GM19324 (cell line): Measurements from ENCODE around the gene TPK1.
"Not testable (repeated sequence)": the region's sequence is repeated elsewhere in the genome, so short reads cannot be mapped to it uniquely, and the experiment has no call there.

Experiments used
- ATAC-seq: cut with Tn5 transposase; IDR thresholded peaks from one replicate; pipeline ENCODE4 v1.9.1; 2021; ENCODE audit warnings: mild to moderate bottlenecking, moderate library complexity; ENCODE audit not compliant: unreplicated experiment, low FRiP score

TPK1 gene

DNA sequence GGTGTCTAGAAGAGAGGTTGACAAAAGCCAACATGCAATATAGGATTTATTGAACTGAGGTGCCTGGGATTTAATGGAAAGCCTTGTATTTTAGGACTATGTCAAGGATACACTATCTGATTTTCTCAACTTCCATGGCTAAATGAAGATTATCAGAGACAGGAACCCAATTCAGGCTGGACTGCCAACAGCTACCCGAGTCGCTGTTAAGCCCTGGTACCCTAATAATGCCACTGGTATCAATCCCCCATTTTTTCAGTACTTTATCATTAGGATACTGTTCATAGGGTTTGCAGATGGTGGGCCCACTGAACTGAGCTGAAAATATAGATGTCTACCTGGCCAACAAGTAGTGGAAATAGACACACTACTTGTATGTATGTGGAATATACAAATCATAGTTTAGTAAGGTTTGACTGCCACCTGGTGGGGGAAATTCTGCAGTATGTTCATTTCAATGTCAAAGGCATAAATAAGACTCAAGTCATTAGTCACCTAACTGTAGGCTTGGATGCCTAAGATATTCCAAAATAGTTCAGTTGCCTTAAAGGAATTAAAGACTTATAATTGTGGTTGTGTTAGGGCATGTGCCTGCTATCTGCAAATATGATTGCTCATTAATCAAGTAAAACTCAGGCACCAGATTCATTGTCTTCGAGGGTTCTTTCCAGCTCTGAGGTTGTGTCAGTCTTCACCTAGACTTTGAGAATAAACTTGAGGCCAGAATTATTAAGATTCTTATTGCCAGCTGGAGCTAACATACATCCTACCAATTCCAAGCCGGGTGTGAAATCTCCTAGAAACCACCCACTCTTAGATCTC, 398.3 kb downstream of the TPK1 start:
- ATAC-seq = no peak

DNA sequence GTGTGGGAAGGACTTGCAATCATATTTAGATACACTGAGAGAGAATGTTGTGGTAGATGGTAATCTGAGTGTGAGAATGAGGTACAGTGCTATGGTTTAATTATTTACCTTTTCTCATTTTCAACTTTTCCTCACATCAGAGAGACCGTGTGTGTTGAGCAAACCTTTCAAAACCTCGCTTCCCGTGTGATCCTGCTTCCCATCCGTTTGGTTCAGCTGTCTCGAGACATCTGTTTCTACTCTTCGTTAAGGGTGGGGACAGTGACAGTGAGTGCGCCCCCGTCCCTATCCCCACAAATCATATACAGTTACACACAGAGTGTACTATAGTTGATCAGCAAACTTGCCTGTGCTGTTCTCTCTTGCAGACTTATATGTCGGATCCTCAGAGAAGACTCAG, 399.4 kb downstream of the TPK1 start:
- no peak for ATAC-seq

DNA sequence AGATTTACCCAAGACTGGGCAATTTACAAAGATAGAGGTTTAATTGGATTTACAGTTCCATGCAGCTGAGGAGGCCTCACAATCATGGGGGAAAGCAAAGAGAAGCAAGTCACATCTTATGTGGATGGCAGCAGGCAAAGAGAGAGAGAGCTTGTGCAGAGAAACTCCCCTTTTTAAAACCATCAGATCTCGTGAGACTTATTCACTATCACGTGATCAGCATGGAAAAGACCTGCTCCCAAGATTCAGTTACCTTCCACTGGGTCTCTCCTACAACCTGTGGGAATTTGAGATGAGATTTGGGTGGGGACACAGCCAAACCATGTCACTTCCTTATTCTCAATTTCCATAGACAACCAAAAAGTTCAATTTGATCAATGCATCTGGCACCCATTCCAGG, 407.4 kb downstream of the TPK1 start:
- ATAC-seq = no peak

DNA sequence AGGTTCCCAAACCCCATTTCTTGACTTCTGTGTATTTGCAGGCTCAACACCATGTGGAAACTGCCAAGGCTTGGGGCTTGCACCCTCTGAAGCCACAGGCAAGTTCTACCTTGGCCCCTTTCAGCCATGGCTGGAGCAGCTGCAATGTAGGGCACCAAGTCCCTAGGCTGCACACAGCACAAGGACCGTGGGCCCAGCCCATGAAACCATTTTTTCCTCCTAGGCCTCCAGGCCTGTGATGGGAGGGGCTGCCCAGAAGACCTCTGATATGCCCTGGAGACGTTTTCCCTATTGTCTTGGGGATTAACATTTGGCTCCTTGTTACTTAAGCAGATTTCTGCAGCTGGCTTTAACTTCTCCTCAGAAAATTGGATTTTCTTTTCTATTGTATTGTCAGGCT, 408.3 kb downstream of the TPK1 start:
- ATAC-seq = not testable (repeated sequence)

DNA sequence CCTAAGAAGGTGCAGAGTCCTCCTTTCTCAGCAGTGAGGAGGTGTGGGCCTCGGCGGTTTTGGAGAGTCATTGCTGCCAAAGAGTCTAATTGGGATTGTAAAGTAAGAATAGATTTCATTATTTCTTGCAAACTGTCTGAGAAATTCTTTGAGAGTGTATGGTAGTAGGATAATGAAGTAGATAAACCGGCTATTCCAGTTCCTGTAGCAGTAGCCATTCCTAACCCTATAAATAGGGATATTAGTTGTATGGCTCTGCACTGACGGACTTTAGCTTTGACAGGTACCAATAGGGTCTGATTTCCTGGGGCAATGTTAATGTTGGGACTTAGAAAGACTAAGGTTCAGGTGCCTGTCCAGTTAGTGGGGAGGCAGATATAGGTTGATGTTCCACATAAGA, 416.9 kb downstream of the TPK1 start:
- not testable (repeated sequence) for ATAC-seq

DNA sequence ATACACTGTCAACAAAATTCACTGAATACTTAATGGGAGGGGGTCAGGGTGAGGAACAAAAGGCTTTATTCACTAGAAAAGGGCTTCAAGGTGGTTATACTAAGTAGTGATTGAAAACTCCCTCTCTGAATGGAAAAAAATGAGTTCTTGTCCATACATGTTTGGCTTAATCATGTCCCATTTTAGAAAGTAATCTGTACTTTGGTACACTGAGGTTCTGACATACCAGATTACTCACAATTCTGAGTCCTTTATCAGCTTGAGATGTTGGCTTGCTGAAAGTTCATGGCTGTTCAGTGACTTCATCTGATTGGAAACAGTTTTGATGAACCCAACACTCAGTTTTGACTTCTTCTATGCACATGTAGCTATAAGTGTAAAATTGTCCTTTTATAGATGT, 419.5 kb downstream of the TPK1 start:
- ATAC-seq = no peak

DNA sequence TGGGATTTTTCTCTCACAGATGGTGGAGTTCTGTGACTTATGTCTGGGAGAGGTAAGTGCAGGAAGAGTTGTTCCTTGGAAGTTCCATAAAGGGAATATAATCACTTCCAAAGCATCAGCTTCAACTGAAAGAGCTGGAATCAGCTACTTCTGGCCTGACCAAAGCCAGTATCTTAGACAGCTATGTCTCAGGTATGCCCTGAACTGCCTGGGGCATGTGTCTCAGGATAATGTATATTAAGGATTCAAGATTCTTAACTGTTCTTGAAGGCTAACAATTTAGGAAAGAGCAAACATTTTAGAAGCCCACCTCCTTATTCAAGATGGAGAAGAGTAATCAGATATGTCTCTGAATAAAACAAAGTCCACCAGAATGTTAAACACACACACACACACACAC, 420.0 kb downstream of the TPK1 start:
- ATAC-seq = no peak

DNA sequence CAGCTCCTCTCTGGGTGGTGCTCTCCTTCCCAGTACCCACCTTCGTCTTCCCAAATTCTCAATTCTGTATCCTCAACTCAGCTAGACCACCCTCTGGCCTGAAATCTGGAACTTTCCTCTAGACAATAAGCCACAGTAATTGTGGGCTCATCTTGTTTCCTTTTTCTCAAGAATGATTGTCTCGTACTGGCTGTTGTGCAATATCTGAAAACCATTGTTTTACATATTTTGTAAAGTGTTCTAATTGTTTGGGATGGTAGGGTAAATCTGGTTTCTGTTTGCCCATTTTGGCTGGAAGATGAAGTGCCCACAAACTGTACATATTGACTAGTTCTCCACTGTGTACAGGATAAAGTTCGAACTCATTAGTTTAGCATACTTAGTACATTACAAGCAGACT, 421.0 kb downstream of the TPK1 start:
- ATAC-seq = no peak

DNA sequence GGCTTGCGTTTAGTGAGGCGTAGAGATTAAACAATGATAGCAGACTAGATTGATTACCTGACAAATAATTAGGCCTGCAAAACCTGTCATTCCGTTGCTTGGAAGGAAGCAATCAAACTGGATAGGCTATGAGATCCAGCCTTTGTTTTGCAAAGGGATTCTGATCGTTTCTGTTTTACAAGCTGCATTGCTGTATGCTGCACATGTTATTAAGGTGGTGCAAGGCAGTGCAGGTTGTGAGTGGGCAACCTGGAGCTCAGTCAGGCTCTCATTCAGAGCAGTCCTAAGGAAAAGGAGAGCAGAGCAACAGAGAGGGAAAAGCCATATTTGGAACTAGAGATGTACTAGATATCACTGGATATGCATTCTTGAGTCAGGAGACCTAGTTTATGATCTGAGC, 425.4 kb downstream of the TPK1 start:
- ATAC-seq = no peak

DNA sequence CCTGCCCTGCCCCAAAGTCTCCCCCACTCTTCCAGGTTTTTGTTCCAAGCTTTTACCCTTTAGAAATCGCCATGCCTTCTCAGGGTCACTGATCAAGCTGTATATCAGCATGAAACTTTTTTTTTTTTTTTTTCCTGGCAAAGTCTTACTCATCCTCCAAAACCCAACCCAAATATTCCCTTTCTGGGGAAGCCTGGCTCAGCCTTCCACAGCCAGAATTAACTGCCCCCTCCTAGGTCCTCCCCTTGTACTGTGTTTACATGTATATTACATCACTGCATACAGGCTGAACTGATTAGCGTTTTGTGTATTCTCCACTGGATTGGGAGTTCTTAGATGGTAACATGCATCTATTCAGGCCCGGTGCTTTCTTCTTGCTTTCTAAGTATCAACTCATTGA, 427.7 kb downstream of the TPK1 start:
- ATAC-seq = no peak

DNA sequence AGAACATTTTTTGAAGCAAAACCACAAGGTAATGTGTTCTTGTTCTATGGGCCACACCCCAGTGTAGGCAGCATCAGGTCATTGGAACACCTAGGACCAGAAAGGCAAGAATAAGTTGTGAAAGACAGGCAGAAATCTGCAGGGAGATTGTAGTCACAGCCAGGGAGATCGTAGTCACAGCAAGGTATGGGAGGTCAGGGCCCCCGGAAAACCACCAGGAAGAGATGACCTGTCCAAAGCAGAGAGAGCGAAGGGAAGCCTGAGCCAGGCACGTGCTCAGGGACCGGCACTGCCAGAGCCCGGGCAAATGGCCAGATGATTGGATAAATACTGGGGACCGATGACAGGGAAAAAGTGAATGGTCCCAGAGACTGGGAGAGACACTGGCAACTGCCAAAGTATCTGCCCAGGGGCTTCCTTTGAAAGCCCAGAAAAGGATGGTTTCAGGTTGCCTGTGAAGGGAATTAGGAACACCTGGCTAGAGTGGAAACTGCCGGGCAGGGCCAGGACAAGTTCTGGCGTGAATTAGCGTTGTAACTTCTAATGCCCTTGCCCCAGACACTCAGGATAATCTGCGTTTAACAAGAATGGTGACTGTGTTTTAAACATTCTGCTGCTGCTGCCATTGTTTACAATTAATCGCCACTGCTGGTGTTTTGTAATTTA, 428.5 kb downstream of the TPK1 start:
- ATAC-seq = no peak

DNA sequence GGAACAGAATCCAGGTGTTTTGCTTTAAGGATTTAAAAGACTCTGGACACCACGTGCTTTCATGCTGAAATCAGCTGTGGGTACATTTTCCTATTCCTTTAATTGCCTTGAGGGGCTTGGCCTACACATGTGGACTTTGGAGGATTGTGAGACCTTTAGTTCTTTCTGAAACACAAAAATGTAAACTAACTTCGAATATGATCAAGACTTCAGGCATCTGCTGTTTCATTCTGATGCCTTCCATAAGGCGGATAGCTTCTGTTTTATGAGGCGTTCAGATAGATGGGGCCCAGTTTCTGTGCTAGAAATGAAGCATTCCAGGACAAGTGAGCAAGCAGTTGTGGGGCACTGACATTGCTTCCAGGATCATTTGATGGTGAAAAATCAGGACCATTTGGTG, 430.9 kb downstream of the TPK1 start:
- no peak for ATAC-seq

DNA sequence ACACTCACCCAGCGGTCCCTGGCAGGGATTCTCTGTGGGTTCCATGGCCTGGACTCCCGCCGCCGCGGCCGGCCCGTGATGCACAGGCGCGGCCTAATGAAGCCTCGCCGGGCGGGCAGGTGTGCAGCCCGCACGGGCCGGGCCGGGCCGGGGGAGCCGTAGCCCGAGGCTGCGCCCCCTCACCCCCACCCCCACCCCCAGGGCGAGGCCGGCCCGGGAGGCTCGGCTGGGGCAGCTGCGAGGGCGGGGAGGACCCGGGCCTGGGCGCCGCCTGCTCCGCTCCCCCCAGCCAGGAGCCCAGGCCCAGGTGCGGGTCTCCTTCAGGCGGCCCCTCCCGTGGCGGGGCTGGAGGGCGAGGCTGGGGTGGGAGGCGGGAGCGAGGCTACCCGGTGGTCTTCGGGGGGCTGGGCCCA, 432.2 kb downstream of the TPK1 start, which contains the start of gene NOBOX:
Gene NOBOX (minus strand): TSS at position 45 of the 413 bp plus-strand sequence.
- no peak for ATAC-seq

DNA sequence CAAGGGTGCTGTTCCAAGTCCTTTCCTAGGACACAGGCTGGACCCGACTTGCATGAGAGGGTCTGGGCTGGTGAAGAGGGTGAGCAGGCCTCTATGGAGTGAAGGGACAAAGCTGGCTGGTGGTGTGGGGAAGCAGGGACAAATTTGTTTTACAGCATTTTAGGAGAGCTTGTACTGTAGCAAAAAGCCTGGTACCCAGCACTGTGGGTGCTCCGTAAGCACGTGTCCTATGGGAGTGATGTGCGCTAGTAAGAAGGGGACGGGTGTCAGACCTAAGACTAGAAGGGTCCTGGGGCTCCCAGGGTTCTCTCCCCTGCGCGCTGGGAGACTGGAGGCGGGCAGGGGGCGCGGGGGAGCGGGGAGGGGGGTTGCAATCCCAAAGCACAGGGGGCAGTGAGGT, 432.8 kb downstream of the TPK1 start:
- no peak for ATAC-seq
